ENCODE data around the gene LYSMD4.

Gene LYSMD4

GRCh38 chr15:99680276-99680675 lies 53.0 kb downstream of the LYSMD4 start:
- TF ChIP-seq ZBTB10 (tag by site-specific recombination; IDR thresholded peaks at IDR 0.05): no peak
- no peak for TF ChIP-seq ZFP41 (tag by site-specific recombination; IDR thresholded peaks at IDR 0.05; ENCODE audit: borderline replicate concordance)
- no peak for TF ChIP-seq MEIS1 (CRISPR knock-in tag; IDR thresholded peaks at IDR 0.05; ENCODE audit: borderline replicate concordance)
- no peak for TF ChIP-seq KLF1 (tag by site-specific recombination; IDR thresholded peaks at IDR 0.05)
- TF ChIP-seq ZNF549 (tag by site-specific recombination; IDR thresholded peaks at IDR 0.05): no peak
- TF ChIP-seq, protein P1, sequence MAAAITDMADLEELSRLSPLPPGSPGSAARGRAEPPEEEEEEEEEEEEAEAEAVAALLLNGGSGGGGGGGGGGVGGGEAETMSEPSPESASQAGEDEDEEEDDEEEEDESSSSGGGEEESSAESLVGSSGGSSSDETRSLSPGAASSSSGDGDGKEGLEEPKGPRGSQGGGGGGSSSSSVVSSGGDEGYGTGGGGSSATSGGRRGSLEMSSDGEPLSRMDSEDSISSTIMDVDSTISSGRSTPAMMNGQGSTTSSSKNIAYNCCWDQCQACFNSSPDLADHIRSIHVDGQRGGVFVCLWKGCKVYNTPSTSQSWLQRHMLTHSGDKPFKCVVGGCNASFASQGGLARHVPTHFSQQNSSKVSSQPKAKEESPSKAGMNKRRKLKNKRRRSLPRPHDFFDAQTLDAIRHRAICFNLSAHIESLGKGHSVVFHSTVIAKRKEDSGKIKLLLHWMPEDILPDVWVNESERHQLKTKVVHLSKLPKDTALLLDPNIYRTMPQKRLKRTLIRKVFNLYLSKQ (tag by site-specific recombination; IDR thresholded peaks at IDR 0.05; ENCODE audit: borderline replicate concordance): no peak
- TF ChIP-seq, protein P2, sequence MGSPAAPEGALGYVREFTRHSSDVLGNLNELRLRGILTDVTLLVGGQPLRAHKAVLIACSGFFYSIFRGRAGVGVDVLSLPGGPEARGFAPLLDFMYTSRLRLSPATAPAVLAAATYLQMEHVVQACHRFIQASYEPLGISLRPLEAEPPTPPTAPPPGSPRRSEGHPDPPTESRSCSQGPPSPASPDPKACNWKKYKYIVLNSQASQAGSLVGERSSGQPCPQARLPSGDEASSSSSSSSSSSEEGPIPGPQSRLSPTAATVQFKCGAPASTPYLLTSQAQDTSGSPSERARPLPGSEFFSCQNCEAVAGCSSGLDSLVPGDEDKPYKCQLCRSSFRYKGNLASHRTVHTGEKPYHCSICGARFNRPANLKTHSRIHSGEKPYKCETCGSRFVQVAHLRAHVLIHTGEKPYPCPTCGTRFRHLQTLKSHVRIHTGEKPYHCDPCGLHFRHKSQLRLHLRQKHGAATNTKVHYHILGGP (tag by site-specific recombination; IDR thresholded peaks at IDR 0.05): no peak
- TF ChIP-seq ZNF394 (tag by site-specific recombination; IDR thresholded peaks at IDR 0.05; ENCODE audit: borderline replicate concordance): no peak
- TF ChIP-seq ZNF600 (tag by site-specific recombination; IDR thresholded peaks at IDR 0.05): no peak
- no peak for TF ChIP-seq ZNF510 (tag by site-specific recombination; IDR thresholded peaks at IDR 0.05; ENCODE audit: insufficient replicate concordance)
- TF ChIP-seq ZNF26 (tag by site-specific recombination; IDR thresholded peaks at IDR 0.05): no peak
- no peak for TF ChIP-seq ZNF366 (tag by site-specific recombination; conservative IDR thresholded peaks at IDR 0.05)
- CTCF ChIA-PET: interaction anchor here (0.7 kb wide), 1 partner anchor 24 kb away, joined by 3 read pairs; no protein-coding TSS in a partner anchor

DNA sequence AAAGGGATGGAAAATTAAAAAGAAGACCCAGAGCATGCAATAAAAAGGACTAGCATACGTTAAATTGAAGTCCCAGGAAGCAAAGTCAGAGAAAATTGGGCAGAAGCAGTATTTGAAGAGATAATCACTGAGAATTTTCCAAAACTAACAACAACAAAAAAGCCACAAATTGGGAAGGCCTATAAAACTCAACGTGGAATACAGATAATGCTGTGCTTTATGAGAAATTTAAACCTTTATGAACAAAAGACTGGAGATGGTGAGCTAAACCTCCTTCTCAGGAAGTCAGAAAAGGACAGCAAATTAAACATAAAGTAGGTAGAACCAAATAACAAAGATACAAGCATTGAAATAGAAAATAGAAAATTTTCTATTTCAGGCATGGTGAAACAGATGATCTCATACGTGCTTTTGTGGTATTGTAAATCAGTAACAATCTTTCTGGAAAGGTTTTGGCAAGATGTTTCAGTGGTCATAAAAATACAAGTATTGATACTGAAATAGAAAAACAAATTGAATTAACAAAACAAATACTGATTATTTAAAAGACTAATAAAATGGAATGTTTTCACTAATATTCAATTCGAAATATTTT lies 55.6 kb downstream of the LYSMD4 start:
- peaks cover 34 to 36% of the 10 kb centered on the region in 2 experiments for H3K36me3 ChIP-seq (ENCODE audit: control insufficient read depth in 2 of 2, insufficient read depth in 1 of 2, low read length in 2 of 2)
- ChIA-PET CTCF (no interaction called here), POLR2A (no interaction called here)
- no peak overlapping the region for H3K4me3 ChIP-seq (ENCODE audit: low read depth, low read length)
- H3K27ac ChIP-seq (ENCODE audit: extremely low read depth, low read depth, low read length): 0 out of 2 replicates have a peak overlapping the region, but pooled peaks have one; percentile 19
- peaks cover 16% of the 10 kb centered on the region for H3K4me1 ChIP-seq (ENCODE audit: control insufficient read depth, insufficient read depth, low read length)
- no peaks in the 10 kb centered on the region for H3K9me3 ChIP-seq (ENCODE audit: control insufficient read depth, insufficient read depth, low read depth, low read length)
- TF ChIP-seq, protein P3, sequence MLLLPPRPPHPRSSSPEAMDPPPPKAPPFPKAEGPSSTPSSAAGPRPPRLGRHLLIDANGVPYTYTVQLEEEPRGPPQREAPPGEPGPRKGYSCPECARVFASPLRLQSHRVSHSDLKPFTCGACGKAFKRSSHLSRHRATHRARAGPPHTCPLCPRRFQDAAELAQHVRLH (tag by site-specific recombination; IDR thresholded peaks at IDR 0.05): peak; percentile 54; the same call in 1 of the 2 replicates
- TF ChIP-seq ZNF112 (tag by site-specific recombination; IDR thresholded peaks at IDR 0.05): no peak
- TF ChIP-seq ZBTB20 (tag by site-specific recombination; IDR thresholded peaks at IDR 0.05): no peak
- TF ChIP-seq ZNF510 (tag by site-specific recombination; IDR thresholded peaks at IDR 0.05; ENCODE audit: insufficient replicate concordance): no peak
- peak; percentile 77 for TF ChIP-seq OSR2 (tag by site-specific recombination; IDR thresholded peaks at IDR 0.05)
- TF ChIP-seq, protein P4, sequence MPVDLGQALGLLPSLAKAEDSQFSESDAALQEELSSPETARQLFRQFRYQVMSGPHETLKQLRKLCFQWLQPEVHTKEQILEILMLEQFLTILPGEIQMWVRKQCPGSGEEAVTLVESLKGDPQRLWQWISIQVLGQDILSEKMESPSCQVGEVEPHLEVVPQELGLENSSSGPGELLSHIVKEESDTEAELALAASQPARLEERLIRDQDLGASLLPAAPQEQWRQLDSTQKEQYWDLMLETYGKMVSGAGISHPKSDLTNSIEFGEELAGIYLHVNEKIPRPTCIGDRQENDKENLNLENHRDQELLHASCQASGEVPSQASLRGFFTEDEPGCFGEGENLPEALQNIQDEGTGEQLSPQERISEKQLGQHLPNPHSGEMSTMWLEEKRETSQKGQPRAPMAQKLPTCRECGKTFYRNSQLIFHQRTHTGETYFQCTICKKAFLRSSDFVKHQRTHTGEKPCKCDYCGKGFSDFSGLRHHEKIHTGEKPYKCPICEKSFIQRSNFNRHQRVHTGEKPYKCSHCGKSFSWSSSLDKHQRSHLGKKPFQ (tag by site-specific recombination; IDR thresholded peaks at IDR 0.05): no peak
- no peak for TF ChIP-seq ZNF544 (tag by site-specific recombination; IDR thresholded peaks at IDR 0.05)
- no peak for TF ChIP-seq ZNF155 (tag by site-specific recombination; IDR thresholded peaks at IDR 0.05)
- TF ChIP-seq ZNF132 (tag by site-specific recombination; IDR thresholded peaks at IDR 0.05; ENCODE audit: borderline replicate concordance): no peak
- 0 out of 2 replicates have a peak, but pooled peaks have one; percentile 24 for TF ChIP-seq BCL11B (tag by site-specific recombination; IDR thresholded peaks at IDR 0.05; ENCODE audit: low read depth)
- peak; percentile 45; the same call in 1 of the 2 replicates for TF ChIP-seq KLF16 (tag by site-specific recombination; IDR thresholded peaks at IDR 0.05)
- peak; percentile 96 for TF ChIP-seq FEZF1 (tag by site-specific recombination; IDR thresholded peaks at IDR 0.05)
- no peak for TF ChIP-seq ZNF704 (tag by site-specific recombination; IDR thresholded peaks at IDR 0.05)

More at GRCh38 chr15:99680276-99680675, 53.0 kb downstream of the LYSMD4 start:
- Histone ChIP-seq H3K27ac (ENCODE audit: extremely low read depth, low read depth, low read length) (no peak overlapping the region), H3K9me3 (ENCODE audit: control insufficient read depth, insufficient read depth, low read depth, low read length) (no peaks in the 10 kb centered on the region), H3K36me3 (ENCODE audit: control insufficient read depth in 2 of 2, insufficient read depth in 1 of 2, low read length in 2 of 2) (peaks cover 20 to 43% of the 10 kb centered on the region in 2 experiments), H3K4me1 (ENCODE audit: control insufficient read depth, insufficient read depth, low read length) (peaks cover 17% of the 10 kb centered on the region), H3K4me3 (ENCODE audit: low read depth, low read length) (no peak overlapping the region)
- POLR2A ChIA-PET: no interaction called here

Measured in HEK293 (cell line).